GM19025 (cell line): ENCODE data around the gene SLC6A14.

Experiments used
- ATAC-seq: cut with Tn5 transposase; IDR thresholded peaks from one replicate; pipeline ENCODE4 v1.9.1; 2021; ENCODE audit warnings: mild to moderate bottlenecking, low read depth, moderate library complexity; ENCODE audit not compliant: unreplicated experiment

Gene SLC6A14, protein sequence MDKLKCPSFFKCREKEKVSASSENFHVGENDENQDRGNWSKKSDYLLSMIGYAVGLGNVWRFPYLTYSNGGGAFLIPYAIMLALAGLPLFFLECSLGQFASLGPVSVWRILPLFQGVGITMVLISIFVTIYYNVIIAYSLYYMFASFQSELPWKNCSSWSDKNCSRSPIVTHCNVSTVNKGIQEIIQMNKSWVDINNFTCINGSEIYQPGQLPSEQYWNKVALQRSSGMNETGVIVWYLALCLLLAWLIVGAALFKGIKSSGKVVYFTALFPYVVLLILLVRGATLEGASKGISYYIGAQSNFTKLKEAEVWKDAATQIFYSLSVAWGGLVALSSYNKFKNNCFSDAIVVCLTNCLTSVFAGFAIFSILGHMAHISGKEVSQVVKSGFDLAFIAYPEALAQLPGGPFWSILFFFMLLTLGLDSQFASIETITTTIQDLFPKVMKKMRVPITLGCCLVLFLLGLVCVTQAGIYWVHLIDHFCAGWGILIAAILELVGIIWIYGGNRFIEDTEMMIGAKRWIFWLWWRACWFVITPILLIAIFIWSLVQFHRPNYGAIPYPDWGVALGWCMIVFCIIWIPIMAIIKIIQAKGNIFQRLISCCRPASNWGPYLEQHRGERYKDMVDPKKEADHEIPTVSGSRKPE

DNA sequence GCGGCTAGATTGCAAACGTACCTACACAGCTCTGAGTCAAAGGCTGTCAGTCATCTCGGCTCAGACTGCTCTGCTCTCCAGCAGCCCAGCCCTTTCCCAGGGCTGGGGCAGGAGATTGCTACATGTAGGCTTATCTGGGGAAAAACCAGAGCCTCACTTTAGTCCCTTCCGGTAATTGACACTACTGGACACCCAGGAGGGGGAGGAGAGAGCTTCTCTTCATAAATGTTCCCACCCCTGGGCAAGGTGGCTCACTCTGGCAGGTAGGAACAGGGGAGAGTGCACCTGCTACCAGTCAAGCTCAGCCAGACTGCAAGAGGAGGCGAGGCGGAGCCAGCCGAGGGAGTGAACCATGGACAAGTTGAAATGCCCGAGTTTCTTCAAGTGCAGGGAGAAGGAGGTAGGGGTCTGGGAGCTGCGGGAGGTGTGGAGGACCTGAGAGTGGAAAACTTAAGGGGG lies at the start of gene SLC6A14:
Gene SLC6A14 (plus strand): TSS at position 249 of the 459 bp plus-strand sequence. CDS start 104 bp downstream, at position 353.
- no peak for ATAC-seq

DNA sequence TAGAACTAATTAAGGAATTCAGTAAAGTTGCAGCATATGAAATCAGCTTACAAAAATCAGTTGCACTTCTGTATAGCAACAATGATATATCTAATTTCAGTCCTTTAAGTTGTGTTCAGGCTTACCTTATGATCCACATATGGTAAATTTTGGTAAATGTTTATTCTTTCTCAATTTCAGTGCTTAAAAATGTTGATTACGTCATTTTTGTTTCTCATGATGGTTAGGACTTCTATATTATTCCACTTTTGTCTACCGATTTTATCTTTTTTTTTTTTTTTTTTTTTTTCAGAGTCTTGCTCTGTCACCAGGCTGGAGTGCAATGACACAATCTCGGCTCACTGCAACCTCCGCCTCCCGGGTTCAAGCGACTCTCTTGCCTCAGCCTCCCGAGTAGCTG lies 40.7 kb upstream of the SLC6A14 start:
- ATAC-seq: no peak

DNA sequence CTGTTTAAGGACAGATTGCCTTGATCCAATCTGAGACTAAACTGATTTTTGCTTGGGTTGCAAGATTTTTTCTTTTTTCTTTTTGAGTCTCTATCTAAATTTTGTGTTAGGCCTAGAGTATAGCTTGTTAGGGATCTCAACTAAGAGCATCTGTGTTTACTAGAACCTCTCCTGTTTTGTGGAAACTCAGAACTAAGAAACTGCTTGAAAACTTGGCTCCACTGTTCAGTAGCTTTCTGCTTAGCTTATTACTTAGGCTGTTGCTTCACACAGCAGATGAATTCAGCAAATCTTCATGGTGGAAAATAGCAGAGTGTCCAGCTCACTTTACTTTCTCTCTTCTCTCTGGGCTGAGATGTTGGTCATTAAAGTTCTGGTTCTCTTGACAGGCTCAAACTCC lies 36.7 kb upstream of the SLC6A14 start:
- ATAC-seq: no peak

DNA sequence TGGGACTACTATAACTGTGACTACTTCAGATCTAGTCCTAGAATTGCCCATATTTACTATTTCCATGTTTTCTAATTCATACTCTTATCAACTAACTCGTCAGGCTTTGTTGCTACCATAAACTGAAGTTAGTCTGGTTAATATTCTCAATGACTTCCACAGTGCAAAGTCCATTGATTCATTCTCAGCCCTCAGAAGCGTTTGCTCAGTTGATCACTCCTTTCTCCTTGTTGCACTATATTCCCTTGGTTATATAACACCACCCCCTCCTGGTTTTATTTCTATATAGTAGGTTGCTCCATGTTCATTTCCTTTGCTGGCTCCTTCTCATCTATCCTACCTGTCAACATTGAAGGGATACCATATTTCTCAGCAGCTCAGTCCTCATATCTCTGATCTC lies 27.2 kb upstream of the SLC6A14 start:
- no peak for ATAC-seq

- no peak for ATAC-seq
Measured at GRCh38 chrX:116413273-116413672, 23.1 kb upstream of the SLC6A14 start.

DNA sequence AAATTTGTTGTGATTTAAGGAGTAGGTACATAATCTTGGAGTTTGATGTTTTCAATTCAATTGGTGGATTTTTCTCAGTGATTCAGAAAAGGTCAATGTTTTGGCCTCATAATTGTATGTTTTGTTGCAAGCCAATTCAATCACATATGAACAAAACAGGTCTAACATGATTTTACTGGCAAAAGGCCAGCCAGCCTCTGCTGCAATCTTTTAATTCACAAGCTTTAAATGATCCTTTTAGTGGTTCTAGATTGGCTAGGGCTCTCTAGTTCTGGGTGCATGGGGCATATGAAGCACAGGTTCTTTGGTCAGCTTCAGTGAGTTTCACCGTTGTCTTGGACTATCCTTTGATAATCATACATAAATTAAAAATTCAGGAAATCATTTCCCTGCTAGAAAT lies 19.2 kb upstream of the SLC6A14 start:
- no peak for ATAC-seq

DNA sequence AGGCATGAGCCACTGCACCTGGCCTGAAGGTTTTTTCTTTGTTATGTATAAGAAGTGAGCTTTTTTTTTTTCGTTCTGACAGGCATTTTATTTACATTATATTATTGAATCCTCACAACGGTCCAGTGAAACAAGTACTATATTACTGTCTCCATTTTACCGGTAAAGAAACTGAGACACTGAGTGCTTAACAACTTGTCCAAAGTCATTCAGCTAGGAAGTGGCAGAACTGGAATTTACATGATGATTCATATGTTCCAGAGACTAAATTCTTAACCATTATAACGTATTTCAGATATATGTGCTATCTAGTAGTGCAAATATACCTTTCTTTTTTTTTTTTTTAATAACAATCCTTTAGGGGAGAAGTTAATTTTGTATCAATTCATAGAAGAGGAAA lies 18.4 kb upstream of the SLC6A14 start:
- ATAC-seq: no peak

- ATAC-seq: no peak
Measured at GRCh38 chrX:116427978-116428377, 8.4 kb upstream of the SLC6A14 start.

DNA sequence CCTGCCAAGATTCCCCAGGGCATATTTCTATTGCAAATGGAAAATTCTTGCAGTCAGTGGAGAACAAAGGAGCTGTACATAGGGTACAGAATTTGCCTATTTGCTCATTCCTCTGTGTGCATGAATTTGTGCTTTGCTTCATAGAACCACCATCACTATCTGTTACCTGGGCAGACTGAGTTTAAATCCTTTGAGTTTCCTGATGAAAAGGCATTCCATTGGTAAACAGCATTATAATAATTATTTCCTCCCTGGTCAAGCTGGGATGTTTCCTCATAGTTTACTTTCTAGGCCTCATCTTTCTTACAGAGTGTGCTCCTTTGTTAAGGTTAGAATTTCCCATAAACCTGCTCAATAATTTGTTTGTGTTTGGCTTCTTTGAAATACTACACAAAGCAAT lies 809 bp upstream of the SLC6A14 start:
- ATAC-seq: no peak

DNA sequence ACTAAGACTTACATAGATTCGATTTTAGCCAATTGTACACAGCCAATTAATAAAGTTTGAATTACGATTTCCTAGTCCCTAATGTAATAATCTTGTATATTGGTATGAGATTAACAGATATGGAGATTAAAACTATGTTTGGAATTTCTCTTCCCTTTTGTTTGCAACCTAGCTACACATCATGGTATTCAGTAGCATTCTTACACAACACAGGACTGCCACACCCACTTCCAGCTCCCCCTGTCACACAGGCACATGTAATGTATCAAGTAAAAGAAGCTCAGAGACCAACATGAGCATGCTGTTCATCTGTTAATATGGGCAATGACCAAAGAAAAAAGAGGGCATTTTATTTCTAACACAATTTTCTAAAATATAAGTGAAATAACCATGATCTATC lies 12.8 kb downstream of the SLC6A14 start:
- no peak for ATAC-seq

- ATAC-seq: no peak
Measured at GRCh38 chrX:116462822-116463221, 26.4 kb downstream of the SLC6A14 start, which contains the start of gene CT83. CT83 (minus strand) TSS chrX:116462976; CDS start chrX:116462856, 120 bp downstream.

DNA sequence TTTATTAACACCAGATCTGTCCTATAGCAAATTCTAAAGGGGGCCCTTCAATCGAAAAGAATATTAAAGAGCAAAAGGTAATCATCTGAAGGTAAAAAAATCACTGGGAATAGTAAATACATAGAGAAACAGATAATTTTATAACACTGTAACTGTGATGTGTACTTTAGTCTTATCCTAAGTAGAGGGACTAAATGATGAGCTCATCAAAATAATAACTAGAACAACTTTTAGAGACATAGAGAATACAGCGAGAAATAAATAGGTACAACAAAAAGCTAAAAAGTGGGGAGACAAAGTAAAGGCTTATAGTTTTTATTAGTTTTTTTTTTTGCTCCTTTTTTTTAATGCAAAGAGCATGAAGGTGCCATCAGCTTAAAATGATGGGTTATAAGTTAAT lies 43.7 kb downstream of the SLC6A14 start:
- ATAC-seq: no peak

DNA sequence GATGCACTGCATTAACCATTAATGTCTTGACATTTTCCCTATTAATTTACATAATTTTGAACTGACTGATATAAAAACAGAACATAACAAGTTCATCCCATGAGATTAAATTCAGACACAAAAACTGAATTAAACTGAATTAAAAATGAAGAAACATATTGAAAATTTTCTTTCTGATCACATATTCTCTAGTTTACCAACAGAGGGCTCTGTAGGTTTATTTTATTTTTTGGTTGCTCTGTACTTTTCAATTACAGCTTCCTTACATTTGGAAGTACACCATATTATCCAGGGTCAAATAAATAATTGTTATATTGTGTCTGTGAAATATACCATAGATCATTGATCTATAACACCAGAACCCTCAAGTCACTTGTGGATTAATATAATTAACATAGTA lies 53.7 kb downstream of the SLC6A14 start:
- no peak for ATAC-seq

GRCh38 chrX:116493271-116493670 lies 56.9 kb downstream of the SLC6A14 start:
- no peak for ATAC-seq

DNA sequence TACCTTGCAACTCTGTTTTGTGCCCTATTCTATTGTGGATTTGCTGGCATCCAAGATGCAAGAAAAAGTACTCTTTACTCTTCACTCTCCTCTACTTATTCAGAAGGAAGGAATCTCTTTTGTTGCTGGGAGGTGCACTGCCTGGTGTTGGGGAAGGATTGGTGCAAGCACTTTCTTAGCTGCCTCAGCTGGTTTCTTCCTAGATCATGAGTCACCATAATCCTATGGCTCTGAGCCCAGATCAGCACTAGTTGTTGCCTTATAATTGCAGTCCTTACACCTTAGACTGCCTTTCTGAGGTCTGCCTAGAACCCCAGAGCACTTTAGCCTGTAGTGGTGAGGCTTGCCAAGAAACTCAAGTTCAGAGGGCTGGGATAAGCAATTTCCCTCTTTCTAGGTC lies 63.4 kb downstream of the SLC6A14 start:
- no peak for ATAC-seq
